ENCODE data around the gene POU2F2.

DNA sequence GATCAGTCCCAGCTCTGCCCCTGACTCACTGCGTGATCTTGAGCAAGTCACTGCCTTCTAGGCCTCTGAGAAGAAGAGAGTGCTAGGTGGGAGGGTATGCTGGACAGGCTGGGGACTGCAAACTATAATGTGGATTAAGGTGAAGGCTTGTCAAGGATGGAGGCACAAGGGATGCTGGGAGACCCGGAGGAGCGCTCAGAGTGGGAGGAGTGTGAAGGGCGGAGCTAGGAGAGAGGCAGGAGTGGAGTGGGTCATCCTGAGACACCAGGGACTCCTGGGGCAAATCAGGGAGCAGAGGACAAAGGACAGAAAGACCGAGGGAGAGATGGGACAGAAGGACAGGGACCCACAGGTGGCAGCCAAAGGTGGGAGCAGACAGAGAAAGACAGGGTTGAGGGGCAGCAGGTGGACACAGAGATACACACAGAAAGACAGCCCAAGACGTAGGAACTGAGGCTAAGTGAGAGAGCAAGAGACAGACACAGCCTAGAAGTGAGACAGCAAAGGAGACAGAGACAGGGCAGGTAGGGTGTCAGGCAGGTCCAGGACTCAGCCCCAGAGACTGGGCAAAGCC, 64.8 kb downstream of the POU2F2 start:
- TF ChIP-seq CTCF (IDR thresholded peaks at IDR 0.05) (no peak), POLR2A (IDR thresholded peaks at IDR 0.05) (no peak)
